ENCODE results near the gene TREML2. TPM values are rescaled to one million over a fixed set of nuclear protein-coding genes. Genes with fewer than 3 reads are reported as not detected.

The TREML2 gene
- total RNA-seq, 2 donors from 2014 or later: not detected

DNA sequence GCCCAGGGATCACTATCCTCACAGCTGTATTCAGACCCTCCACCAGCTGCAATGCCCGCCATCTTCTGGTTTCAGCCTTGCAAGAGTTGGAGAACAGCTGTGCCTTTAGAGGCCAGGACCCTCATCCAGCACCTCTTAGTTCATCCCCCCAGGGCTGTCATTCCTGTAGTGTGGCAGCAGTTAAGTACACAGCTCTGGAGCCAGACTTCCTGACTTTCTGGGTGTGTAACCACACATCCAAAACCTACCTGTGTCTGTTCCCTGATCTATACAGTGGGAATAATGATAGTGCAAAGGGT is 37.6 kb downstream of the TREML2 start:
- no peak for ATAC-seq
- TF ChIP-seq, protein P1, sequence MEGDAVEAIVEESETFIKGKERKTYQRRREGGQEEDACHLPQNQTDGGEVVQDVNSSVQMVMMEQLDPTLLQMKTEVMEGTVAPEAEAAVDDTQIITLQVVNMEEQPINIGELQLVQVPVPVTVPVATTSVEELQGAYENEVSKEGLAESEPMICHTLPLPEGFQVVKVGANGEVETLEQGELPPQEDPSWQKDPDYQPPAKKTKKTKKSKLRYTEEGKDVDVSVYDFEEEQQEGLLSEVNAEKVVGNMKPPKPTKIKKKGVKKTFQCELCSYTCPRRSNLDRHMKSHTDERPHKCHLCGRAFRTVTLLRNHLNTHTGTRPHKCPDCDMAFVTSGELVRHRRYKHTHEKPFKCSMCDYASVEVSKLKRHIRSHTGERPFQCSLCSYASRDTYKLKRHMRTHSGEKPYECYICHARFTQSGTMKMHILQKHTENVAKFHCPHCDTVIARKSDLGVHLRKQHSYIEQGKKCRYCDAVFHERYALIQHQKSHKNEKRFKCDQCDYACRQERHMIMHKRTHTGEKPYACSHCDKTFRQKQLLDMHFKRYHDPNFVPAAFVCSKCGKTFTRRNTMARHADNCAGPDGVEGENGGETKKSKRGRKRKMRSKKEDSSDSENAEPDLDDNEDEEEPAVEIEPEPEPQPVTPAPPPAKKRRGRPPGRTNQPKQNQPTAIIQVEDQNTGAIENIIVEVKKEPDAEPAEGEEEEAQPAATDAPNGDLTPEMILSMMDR (IDR thresholded peaks at IDR 0.05): no peak
- TF ChIP-seq POLR2A (IDR thresholded peaks at IDR 0.05): no peak
- Histone ChIP-seq H3K27me3 (no peaks in the 10 kb centered on the region), H3K36me3 (replicated peaks in 1 of 2; ENCODE audit: insufficient read depth in 1 of 2, low read depth in 2 of 2) (no peaks in the 10 kb centered on the region), H3K27ac (no peak overlapping the region), H3K4me1 (no peaks in the 10 kb centered on the region), H3K9me3 (no peaks in the 10 kb centered on the region), H3K4me3 (no peak overlapping the region)
- no peak for DNase-seq
- intact Hi-C loops (cut with DNase I): no loop called here
- WGBS, 2 donors: 100% methylated on average over 1 of the region's 1 CpG; no CpG with 5 or more reads in 1 of the 2 donors

DNA sequence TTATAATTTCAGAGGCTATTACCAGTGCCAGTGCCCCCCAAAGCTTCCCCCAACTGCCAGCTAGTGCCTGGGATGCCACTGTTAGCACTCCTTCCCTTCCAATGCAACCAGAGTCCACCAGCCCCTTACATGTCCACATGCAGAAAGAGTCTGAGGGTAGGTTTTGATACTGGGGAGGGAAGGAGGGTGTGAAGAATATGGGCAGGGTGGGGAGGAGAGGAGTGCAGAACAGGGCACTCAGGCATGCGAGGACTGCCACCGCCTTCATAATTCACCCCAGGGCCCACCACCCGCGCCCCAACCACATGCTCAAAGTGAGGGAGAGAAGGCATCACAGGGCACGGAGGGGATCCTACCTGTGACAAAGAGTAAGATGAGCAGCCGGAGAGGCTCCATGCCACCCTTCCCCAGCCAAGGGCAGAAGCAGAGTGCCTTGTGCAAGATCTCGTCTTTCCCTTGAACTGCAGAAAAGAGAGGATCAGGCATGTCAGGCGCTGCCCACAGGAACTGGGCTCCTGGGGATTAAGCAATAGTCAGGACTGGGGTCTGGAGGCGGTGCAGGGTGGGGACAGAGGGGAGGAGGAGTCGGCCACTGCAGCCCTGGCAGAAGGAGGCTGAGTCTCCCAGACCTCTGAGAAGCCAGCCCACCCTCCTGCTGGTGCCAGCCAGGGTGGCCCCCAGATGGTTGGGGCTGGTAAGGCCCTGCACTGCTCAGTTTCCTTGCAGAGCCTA is 38.1 kb downstream of the TREML2 start, which contains the start of gene TREM2:
TREM2 (minus strand) TSS at position 430 of the 732 bp plus-strand sequence; CDS start at position 396, 34 bp downstream.
- Histone ChIP-seq H3K36me3 (replicated peaks in 1 of 2; ENCODE audit: insufficient read depth in 1 of 2, low read depth in 2 of 2) (no peaks in the 10 kb centered on the region), H3K4me1 (no peaks in the 10 kb centered on the region), H3K9me3 (no peaks in the 10 kb centered on the region), H3K27ac (no peak within 1 kb of the TSS), H3K4me3 (no peak within 1 kb of the TSS), H3K27me3 (no peaks in the 10 kb centered on the region)
- TF ChIP-seq, protein P1 (IDR thresholded peaks at IDR 0.05): no peak
- no peak for TF ChIP-seq POLR2A (IDR thresholded peaks at IDR 0.05)
- WGBS, 2 donors: 70 to 78% methylated on average over 10 of the region's 10 CpGs
- no peak for ATAC-seq
- intact Hi-C loops (cut with DNase I): no loop called here
- DNase-seq: peak in 1 of 4 donors; percentile 30

DNA sequence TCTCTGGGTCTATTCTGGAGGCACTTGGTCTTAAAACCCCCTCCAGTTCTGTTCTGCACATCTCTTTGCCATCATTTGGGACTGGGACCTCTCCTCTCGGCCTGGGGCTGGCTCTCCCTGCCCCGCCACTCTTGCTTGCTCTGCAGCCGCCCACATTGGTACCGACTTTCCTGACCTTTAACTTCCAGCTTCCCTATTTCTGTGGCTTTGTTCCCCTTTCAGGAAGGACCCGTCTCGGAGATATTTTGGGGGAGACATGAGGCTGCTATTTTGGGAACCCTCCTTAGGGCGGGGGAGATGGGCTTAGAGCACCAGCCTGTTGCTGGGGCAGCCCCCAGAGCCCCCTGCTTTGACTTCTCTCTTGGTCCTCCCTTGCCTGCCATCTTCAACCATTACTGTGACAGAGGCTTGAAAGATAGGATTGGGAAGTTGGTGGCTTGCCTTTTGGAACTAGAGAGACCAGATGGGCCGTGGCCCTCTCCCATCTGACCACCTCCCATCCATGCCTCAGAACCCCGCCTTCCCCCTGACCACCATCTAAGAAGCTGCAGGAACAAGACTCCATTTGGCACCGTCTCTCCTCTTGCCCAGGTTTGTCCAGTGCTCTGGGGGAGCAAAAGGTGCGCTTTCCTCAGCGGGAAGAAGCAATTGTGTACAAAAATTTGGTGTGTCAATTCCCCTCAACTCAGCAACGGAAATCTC is 38.9 kb downstream of the TREML2 start:
- H3K4me3 ChIP-seq: no peak overlapping the region
- H3K27ac ChIP-seq: no peak overlapping the region
- DNase-seq (peak in 1 of 4 donors; percentile 20), ATAC-seq (no peak)
- H3K27me3 ChIP-seq: no peaks in the 10 kb centered on the region
- TF ChIP-seq, protein P1 (IDR thresholded peaks at IDR 0.05): no peak
- TF ChIP-seq POLR2A (IDR thresholded peaks at IDR 0.05): no peak
- H3K9me3 ChIP-seq: no peaks in the 10 kb centered on the region
- H3K4me1 ChIP-seq: no peaks in the 10 kb centered on the region
- 61 to 65% methylated on average over 13 of the region's 13 CpGs for WGBS, 2 donors
- H3K36me3 ChIP-seq (replicated peaks in 1 of 2; ENCODE audit: insufficient read depth in 1 of 2, low read depth in 2 of 2): no peaks in the 10 kb centered on the region
- intact Hi-C loops (cut with DNase I): no loop called here

DNA sequence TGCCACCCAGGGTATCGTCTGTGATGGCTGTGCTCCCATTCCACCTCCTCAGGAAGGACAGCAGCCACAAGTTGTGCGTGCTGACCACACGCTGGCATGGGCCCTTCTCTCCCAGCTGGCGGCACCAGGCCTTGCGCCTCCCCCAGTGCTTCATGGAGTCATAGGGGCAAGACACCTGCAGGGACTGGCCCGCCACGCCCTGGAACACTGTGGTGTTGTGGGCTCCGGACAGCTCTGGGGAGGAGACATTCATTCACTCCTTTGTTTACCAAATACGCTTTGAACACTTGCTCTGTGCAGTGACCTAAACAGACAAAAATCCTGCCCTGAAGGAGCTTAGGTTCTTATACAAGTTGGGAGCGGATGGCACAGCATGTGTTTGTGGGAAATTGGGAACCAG is 39.6 kb downstream of the TREML2 start:
- Histone ChIP-seq H3K27me3 (no peaks in the 10 kb centered on the region), H3K4me3 (no peak overlapping the region), H3K9me3 (no peaks in the 10 kb centered on the region), H3K4me1 (no peaks in the 10 kb centered on the region), H3K27ac (no peak overlapping the region), H3K36me3 (replicated peaks in 1 of 2; ENCODE audit: insufficient read depth in 1 of 2, low read depth in 2 of 2) (no peaks in the 10 kb centered on the region)
- DNase-seq (no peak), ATAC-seq (no peak)
- TF ChIP-seq, protein P1 (IDR thresholded peaks at IDR 0.05): no peak
- TF ChIP-seq POLR2A (IDR thresholded peaks at IDR 0.05): no peak
- WGBS, 2 donors: 79 to 94% methylated on average over 5 to 10 of the region's 10 CpGs
- intact Hi-C loops (cut with DNase I): no loop called here
